Stomach (tissue), 4 donors: ENCODE measurements around the gene FAM234B.

Source experiments
- CTCF ChIP-seq, 7 experiments: fragments of 450-650 bp in 4 of 7; fragments of 200-600 bp in 3 of 7; sonication (generic) in 3 of 7; IDR thresholded peaks; one replicate each; pipeline ENCODE4 v1.5.1; 2016 to 2019; ENCODE audit warnings: antibody characterized with exemption in 7 of 7, control low read depth in 2 of 7, mild to moderate bottlenecking in 1 of 7
- EP300 ChIP-seq: sonication (generic); formaldehyde crosslinking; IDR thresholded peaks from one replicate; pipeline ENCODE4 v1.6.1; 2017; ENCODE audit warnings: antibody characterized with exemption
- POLR2A ChIP-seq, 4 donors: fragments of 450-650 bp; IDR thresholded peaks; one replicate each; pipeline ENCODE4 v1.6.1; 2016; ENCODE audit warnings: antibody characterized with exemption in 4 of 4, control low read depth in 2 of 4, mild to moderate bottlenecking in 1 of 4, moderate library complexity in 1 of 4
- POLR2AphosphoS5 ChIP-seq, 3 donors: sonication (generic); formaldehyde crosslinking; IDR thresholded peaks; one replicate each; pipeline ENCODE4 v1.6.1; 2016; ENCODE audit warnings: antibody characterized with exemption in 3 of 3

- no peak for TF ChIP-seq CTCF (IDR thresholded peaks at IDR 0.05)
- no peak for TF ChIP-seq EP300
- no peak for TF ChIP-seq POLR2A (IDR thresholded peaks at IDR 0.05)
- TF ChIP-seq POLR2AphosphoS5 (IDR thresholded peaks at IDR 0.05): no peak
Observed at GRCh38 chr12:13075786-13076570, 31.8 kb downstream of the FAM234B start.
